H1 (cell line): ENCODE results near the gene LRCH3. TPM values are rescaled to one million over a fixed set of nuclear protein-coding genes. Genes with fewer than 3 reads are reported as not detected.

ENCODE experiments used
- CEBPB ChIP-seq: IDR thresholded peaks from 2 replicates; pipeline ENCODE4 v1.6.1; 2012; ENCODE audit warnings: low read depth, low read length
- KDM4A ChIP-seq: IDR thresholded peaks from one replicate; pipeline ENCODE4 v1.7.1; 2012; ENCODE audit warnings: low read depth, mild to moderate bottlenecking, moderate library complexity, low read length, inconsistent platforms; ENCODE audit not compliant: severe bottlenecking
- polyA plus RNA-seq, 7 experiments: library from polyadenylated mRNA; depleted of rRNA in 3 of 7; stranded (reverse) in 5 of 7; unstranded in 2 of 7; fragments of >200 nt in 5 of 7; fragments of 200-250 nt in 2 of 7; gene quantifications; 1 replicate in 5 of 7; 2 replicates in 1 of 7; 4 replicates in 1 of 7; pipeline versions ENCODE4 v1.2.1 to v1.2.3, GENCODE V29; 2011 to 2013; ENCODE audit warnings: missing spikeins in 2 of 7, mixed read lengths in 2 of 7
- total RNA-seq: library from RNA; stranded (reverse); fragmentation: NEBNext Ultra II Directional; extraction: Animal tissue kit (Norgen Biotek cat#: 25700); gene quantifications from 2 replicates; pipeline ENCODE4 v1.2.1, GENCODE V29; 2021
- TF ChIP-seq, protein P1 (sequence below): fragments of 300-600 bp; sonication (generic); IDR thresholded peaks from 2 replicates; pipeline ENCODE4 v1.7.1; 2012; ENCODE audit warnings: low read length, moderate library complexity, mild to moderate bottlenecking, inconsistent platforms; ENCODE audit not compliant: insufficient replicate concordance
- TF ChIP-seq, protein P2 (sequence below), 3 experiments: IDR thresholded peaks; 1 replicate in 2 of 3; 2 replicates in 1 of 3; pipeline versions ENCODE4 v1.5.1 to v1.6.1; 2011; ENCODE audit warnings: low read length in 3 of 3, mild to moderate bottlenecking in 3 of 3, inconsistent platforms in 2 of 3, low read depth in 1 of 3, moderate library complexity in 1 of 3; ENCODE audit not compliant: insufficient read depth in 1 of 3; ENCODE audit errors: control extremely low read depth in 1 of 3

Gene LRCH3
- total and polyA plus RNA-seq, 2 of the 8 experiments (the other 6 are each of a cell fraction or from before 2014, with no cell fraction given) = 58.4 to 66.0 TPM

DNA sequence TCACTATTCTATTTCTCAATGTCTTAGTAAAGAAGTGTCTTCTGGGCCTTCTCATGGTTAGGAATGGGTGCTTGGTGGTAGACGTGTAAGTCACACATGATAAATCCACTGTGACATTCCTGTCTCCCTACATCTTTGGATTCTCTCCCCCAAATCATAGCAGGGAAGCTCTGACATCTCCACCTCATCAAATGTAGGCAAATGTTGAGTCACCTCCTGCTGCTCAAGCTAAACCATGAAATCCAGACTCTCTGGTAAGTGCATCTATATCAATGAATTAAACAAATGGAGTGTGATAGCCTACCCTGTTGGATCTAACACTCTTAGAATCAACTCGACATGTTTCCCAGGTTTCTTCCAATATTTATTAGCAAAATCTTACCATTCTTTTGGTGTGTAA, 116.1 kb downstream of the LRCH3 start (continued):
- TF ChIP-seq, protein P1, sequence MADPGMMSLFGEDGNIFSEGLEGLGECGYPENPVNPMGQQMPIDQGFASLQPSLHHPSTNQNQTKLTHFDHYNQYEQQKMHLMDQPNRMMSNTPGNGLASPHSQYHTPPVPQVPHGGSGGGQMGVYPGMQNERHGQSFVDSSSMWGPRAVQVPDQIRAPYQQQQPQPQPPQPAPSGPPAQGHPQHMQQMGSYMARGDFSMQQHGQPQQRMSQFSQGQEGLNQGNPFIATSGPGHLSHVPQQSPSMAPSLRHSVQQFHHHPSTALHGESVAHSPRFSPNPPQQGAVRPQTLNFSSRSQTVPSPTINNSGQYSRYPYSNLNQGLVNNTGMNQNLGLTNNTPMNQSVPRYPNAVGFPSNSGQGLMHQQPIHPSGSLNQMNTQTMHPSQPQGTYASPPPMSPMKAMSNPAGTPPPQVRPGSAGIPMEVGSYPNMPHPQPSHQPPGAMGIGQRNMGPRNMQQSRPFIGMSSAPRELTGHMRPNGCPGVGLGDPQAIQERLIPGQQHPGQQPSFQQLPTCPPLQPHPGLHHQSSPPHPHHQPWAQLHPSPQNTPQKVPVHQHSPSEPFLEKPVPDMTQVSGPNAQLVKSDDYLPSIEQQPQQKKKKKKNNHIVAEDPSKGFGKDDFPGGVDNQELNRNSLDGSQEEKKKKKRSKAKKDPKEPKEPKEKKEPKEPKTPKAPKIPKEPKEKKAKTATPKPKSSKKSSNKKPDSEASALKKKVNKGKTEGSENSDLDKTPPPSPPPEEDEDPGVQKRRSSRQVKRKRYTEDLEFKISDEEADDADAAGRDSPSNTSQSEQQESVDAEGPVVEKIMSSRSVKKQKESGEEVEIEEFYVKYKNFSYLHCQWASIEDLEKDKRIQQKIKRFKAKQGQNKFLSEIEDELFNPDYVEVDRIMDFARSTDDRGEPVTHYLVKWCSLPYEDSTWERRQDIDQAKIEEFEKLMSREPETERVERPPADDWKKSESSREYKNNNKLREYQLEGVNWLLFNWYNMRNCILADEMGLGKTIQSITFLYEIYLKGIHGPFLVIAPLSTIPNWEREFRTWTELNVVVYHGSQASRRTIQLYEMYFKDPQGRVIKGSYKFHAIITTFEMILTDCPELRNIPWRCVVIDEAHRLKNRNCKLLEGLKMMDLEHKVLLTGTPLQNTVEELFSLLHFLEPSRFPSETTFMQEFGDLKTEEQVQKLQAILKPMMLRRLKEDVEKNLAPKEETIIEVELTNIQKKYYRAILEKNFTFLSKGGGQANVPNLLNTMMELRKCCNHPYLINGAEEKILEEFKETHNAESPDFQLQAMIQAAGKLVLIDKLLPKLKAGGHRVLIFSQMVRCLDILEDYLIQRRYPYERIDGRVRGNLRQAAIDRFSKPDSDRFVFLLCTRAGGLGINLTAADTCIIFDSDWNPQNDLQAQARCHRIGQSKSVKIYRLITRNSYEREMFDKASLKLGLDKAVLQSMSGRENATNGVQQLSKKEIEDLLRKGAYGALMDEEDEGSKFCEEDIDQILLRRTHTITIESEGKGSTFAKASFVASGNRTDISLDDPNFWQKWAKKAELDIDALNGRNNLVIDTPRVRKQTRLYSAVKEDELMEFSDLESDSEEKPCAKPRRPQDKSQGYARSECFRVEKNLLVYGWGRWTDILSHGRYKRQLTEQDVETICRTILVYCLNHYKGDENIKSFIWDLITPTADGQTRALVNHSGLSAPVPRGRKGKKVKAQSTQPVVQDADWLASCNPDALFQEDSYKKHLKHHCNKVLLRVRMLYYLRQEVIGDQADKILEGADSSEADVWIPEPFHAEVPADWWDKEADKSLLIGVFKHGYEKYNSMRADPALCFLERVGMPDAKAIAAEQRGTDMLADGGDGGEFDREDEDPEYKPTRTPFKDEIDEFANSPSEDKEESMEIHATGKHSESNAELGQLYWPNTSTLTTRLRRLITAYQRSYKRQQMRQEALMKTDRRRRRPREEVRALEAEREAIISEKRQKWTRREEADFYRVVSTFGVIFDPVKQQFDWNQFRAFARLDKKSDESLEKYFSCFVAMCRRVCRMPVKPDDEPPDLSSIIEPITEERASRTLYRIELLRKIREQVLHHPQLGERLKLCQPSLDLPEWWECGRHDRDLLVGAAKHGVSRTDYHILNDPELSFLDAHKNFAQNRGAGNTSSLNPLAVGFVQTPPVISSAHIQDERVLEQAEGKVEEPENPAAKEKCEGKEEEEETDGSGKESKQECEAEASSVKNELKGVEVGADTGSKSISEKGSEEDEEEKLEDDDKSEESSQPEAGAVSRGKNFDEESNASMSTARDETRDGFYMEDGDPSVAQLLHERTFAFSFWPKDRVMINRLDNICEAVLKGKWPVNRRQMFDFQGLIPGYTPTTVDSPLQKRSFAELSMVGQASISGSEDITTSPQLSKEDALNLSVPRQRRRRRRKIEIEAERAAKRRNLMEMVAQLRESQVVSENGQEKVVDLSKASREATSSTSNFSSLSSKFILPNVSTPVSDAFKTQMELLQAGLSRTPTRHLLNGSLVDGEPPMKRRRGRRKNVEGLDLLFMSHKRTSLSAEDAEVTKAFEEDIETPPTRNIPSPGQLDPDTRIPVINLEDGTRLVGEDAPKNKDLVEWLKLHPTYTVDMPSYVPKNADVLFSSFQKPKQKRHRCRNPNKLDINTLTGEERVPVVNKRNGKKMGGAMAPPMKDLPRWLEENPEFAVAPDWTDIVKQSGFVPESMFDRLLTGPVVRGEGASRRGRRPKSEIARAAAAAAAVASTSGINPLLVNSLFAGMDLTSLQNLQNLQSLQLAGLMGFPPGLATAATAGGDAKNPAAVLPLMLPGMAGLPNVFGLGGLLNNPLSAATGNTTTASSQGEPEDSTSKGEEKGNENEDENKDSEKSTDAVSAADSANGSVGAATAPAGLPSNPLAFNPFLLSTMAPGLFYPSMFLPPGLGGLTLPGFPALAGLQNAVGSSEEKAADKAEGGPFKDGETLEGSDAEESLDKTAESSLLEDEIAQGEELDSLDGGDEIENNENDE = no peak
- TF ChIP-seq CEBPB (no peak), KDM4A (no peak)
- TF ChIP-seq, protein P2, sequence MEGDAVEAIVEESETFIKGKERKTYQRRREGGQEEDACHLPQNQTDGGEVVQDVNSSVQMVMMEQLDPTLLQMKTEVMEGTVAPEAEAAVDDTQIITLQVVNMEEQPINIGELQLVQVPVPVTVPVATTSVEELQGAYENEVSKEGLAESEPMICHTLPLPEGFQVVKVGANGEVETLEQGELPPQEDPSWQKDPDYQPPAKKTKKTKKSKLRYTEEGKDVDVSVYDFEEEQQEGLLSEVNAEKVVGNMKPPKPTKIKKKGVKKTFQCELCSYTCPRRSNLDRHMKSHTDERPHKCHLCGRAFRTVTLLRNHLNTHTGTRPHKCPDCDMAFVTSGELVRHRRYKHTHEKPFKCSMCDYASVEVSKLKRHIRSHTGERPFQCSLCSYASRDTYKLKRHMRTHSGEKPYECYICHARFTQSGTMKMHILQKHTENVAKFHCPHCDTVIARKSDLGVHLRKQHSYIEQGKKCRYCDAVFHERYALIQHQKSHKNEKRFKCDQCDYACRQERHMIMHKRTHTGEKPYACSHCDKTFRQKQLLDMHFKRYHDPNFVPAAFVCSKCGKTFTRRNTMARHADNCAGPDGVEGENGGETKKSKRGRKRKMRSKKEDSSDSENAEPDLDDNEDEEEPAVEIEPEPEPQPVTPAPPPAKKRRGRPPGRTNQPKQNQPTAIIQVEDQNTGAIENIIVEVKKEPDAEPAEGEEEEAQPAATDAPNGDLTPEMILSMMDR (IDR thresholded peaks at IDR 0.05; ENCODE audit: control extremely low read depth in 1 of 3, insufficient read depth in 1 of 3, low read depth in 1 of 3, low read length in 3 of 3) = no peak
- TF ChIP-seq, all 59 proteins: peak for 0
